Measurements from ENCODE around the gene SLCO4A1. TPM values are rescaled to one million over a fixed set of nuclear protein-coding genes. Genes with fewer than 3 reads are reported as not detected.

SLCO4A1 gene
- total and polyA plus RNA-seq, 9 of the 15 experiments (the other 6 are each of a cell fraction or from before 2014, with no cell fraction given), result 1.6 to 21.9 (median 12.8) TPM

- TF ChIP-seq GMEB1 (CRISPR knock-in tag; IDR thresholded peaks at IDR 0.05) (peak; percentile 46; the same call in 1 of the 2 replicates), SIN3B (IDR thresholded peaks at IDR 0.05; ENCODE audit: low read depth) (0 out of 2 replicates have a peak, but pooled peaks have one; percentile 12), ILK (tag; IDR thresholded peaks at IDR 0.05; ENCODE audit: borderline replicate concordance, low read depth) (no peak), JUND (IDR thresholded peaks at IDR 0.05; ENCODE audit: borderline replicate concordance, low read depth, low read length) (no peak), JUND (tag; IDR thresholded peaks at IDR 0.05; ENCODE audit: borderline replicate concordance, low read depth, low read length) (peak; percentile 38; the same call in 1 of the 3 replicates), MAFK (IDR thresholded peaks at IDR 0.05; ENCODE audit: low read length) (peak; percentile 24; the same call in 1 of the 2 replicates), ZBTB17 (CRISPR knock-in tag; IDR thresholded peaks at IDR 0.05) (peak; percentile 33; the same call in 1 of the 2 replicates), NCOR1 (IDR thresholded peaks at IDR 0.05) (no peak), GATAD2A (IDR thresholded peaks at IDR 0.05) (no peak), NR4A1 (CRISPR knock-in tag; IDR thresholded peaks at IDR 0.05) (no peak), NR4A1 (tag; IDR thresholded peaks at IDR 0.05) (peak; percentile 88), ZNF668 (CRISPR knock-in tag; IDR thresholded peaks at IDR 0.05) (no peak), FOSL1 (tag; conservative IDR thresholded peaks at IDR 0.05) (no peak), NR2C2 (CRISPR knock-in tag; IDR thresholded peaks at IDR 0.05) (no peak), NR2C2 (tag; IDR thresholded peaks at IDR 0.05) (no peak), MNT (conservative IDR thresholded peaks at IDR 0.05) (peak in 1 of 2 experiments; percentile 57; a peak in 2 of 4 replicates), SIN3A (IDR thresholded peaks at IDR 0.05; ENCODE audit: borderline replicate concordance in 2 of 2, control insufficient read depth in 1 of 2, low read depth in 2 of 2, low read length in 2 of 2) (no peak), SLC30A9 (CRISPR knock-in tag; IDR thresholded peaks at IDR 0.05) (no peak), HMG20B (CRISPR knock-in tag; IDR thresholded peaks at IDR 0.05) (no peak), RB1 (IDR thresholded peaks at IDR 0.05; ENCODE audit: low read depth) (peak; percentile 28; the same call in 1 of the 2 replicates), ETV5 (CRISPR knock-in tag; IDR thresholded peaks at IDR 0.05; ENCODE audit: low read depth) (peak; percentile 48; the same call in 1 of the 2 replicates), CEBPB (tag; IDR thresholded peaks at IDR 0.05) (no peak), RBM39 (optimal IDR thresholded peaks at IDR 0.05; ENCODE audit: low read depth, low read length) (no peak), YY1 (IDR thresholded peaks at IDR 0.05; ENCODE audit: borderline replicate concordance in 1 of 3, control insufficient read depth in 1 of 3, extremely low read depth in 1 of 3, insufficient read depth in 3 of 3, insufficient read length in 1 of 3, insufficient replicate concordance in 2 of 3, low read depth in 1 of 3, low read length in 2 of 3) (peak; percentile 34 to 84 (median 64)), MAFG (tag; conservative IDR thresholded peaks at IDR 0.05) (peak; percentile 40; the same call in 1 of the 2 replicates), NELFE (IDR thresholded peaks at IDR 0.05; ENCODE audit: insufficient read depth, insufficient read length) (no peak), POLR2B (IDR thresholded peaks at IDR 0.05; ENCODE audit: low read depth, partially characterized antibody) (no peak), L3MBTL2 (IDR thresholded peaks at IDR 0.05) (peak; percentile 97)
Observed at GRCh38 chr20:62711703-62712101, 69.4 kb downstream of the SLCO4A1 start (continued).

Measured in K562 (cell line).